Measurements from ENCODE around the gene MYH7B.

MYH7B gene

DNA sequence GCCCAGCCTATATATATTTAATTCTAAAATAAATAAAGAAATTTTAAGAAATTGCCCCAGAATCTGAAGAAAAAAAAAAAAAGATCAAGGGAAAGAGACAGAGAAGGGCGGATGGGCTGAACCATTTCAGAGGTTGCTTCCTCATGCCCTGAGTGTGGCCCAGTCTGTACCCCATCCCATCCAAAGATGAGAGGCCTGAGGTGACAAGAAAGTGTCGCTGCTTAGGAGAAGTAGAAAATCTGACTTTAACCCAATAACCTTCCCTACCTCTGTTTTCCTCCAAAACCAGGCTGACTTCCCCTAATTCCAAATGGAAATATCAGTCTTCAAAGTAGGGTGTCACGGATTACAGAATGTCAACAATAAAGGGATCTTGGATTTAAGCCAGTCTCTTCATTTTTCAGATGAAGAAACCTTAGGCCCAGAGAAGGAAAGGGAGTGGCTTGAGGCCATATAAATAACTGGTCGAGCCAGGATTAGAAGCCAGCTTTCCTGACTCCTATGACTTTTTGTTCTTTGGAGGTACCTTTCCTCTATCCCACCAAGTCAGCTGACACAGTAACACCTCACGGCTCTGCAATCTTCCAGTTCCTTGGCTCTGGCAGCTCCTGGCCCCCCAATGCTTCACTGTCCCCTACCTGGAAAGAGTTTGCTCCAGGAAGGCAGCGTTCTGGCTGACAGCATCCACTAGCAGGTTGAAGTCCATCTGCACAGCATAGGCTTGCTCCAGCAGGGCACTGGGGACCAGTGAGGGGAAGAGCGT lies 10.2 kb upstream of the MYH7B start:
- no peak for DNase-seq

DNA sequence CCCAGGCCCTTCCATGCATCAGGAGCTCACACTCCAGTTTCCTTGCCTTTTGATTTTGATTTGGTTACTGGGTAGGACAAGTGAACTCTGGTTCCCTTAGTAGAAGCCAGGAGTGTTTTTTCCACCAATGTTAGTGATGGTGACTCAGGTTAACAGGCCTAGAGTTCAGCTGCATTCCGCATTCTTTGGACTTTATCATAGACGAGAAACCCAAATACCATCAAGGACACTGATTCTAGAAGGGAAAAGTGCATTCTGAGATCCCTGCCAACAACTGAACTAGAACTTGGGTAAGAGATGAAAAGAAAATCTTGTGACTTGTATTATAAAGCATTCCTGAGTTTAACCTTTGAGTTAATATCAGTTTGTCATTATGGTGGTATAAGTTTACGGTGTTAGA lies 9.0 kb upstream of the MYH7B start:
- no peak for DNase-seq

DNA sequence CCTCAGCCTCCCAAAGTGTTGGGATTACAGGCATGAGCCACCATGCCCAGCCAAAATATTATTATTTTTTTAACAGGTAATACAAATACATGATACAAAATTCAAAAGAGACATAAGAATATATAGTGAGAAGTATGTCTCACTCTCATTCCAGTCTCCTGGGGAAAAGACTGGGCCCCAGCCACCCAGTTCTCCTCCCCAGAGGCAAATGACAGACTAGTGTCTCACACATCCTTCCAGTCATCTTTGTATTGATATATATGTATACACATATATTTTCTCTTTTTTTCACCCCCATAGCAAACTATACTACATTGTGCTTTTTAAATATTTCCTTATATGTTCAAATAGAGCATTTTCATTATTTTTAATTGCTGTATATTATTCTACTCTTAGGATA lies 8.3 kb upstream of the MYH7B start:
- no peak for DNase-seq

DNA sequence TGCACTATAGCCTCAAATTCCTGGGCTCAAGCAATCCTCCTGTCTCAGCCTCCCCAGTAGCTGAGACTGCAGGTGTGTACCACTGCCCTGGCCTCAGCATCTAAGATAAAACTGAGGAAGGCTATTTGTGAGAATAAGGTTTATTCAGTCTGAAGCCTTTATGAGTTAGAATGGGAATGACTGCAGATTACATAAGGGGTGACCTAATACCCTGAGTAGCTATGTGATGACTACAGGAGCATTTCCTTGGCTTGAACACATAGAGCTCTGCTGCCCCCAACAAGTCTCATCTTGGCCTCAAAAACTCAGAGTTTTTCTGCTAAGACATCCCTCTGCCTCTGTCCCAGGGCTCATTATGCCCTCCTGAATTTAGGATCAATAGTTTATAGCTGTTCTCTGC lies 7.6 kb upstream of the MYH7B start:
- no peak for DNase-seq

DNA sequence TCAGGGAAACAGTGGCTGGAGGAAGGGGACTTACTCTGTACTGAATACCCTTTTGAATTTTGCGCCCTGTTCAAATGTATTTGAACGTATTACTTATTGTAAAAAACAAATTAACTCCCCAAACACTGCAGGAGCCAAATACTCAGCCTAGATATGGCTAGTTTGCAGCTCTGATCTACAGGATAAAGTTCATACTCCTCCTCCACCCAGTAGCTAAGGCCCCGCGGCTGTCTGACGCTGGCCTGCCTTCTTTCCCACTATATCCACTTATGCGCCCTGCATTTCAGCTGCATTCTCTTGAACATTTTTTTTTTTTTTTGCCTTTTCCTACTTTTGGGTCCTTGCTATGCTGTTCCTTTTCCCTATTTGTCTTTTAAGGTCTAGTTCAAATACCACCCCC lies 6.5 kb upstream of the MYH7B start:
- DNase-seq, result no peak

DNA sequence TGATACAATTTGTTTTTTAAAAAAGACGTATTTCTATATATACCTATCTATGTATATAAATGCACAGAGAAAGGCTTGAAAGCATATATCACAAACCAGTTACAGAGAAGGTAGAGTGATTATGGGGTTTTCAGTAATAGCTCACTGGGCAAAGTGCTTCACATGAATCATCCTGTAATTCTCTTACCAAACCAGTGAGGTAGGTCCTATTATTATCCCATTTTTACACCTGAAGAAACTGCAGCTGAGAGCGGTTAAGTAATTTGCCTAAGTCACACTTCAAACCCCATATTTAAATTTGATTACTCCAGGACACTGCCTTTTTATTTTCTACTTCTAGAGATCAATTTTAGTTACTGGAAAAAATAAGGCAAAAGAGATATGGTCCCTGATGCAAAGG lies 4.4 kb upstream of the MYH7B start:
- DNase-seq, result peak; percentile 59

DNA sequence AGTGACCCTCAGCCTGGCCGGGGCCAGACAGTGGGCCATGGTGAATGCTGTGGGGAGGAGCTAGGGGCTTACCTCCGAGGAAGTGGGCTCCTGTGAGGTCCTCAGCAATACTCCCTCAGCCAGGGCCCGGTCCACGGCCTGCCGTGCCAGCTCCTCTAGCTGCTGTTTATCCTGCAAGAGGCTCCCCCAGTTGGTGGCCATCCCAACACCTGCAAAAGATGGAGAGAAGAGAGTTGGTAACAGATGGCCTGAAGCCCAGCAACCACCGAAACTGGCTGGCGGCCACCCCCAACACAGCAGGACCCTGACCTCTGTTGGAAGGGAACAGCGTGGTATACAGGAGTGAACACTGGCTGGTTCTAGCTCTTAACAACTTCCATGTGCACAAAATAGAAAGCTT lies 4.0 kb upstream of the MYH7B start:
- DNase-seq, result peak; percentile 49

DNA sequence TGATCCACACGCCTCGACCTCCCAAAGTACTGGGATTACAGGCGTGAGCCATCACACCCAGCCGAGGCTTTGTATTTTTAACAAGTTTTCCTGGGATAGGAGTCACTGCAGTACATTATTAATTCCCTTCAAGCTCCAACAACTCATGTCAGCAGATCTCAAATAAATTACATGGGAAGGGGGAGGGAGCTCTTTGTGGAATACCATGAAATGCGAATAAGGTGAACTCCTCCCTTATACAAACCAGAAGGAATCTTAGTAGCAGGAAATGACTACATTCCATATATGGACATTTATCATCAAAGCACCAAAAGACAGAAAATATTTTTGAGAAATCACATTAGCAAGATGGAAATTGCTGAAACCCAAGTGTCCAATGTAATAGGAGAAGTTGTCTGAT lies 3.0 kb upstream of the MYH7B start:
- DNase-seq, result no peak

DNA sequence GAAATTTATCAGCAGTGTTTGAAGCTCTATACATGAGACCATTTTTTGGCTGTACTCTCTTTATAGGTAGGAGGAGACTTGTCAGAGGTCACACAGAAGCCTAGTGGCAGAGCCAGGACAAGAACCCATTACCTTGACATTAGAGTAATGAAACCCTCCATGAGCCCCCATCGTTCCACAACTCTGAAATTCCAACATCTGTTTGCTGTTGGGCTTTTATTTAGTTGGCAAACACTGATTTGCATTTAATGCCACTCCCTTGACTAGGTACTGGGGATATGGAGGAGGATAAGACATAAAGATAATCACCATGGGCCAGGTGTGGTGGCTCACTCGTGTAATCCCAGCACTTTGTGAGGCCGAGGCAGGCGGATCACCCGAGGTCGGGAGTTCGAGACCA lies 1.7 kb upstream of the MYH7B start:
- DNase-seq, result no peak

DNA sequence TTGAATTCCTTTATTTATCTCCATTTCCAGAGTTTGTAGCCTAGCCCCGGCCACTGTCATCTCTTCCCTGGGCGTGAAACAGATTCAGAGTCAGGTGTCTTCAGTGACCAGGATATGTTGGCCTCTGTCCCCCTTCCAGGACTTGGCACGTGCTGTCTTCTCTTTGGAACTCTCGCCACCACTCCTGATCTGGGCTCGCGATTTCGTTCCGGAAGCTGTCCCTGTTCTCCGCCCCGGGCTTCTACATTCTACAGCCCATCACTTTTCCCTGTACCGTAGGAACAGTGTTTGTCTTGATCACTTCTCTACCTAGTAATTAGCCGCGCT lies 801 bp upstream of the MYH7B start:
- DNase-seq, result no peak

DNA sequence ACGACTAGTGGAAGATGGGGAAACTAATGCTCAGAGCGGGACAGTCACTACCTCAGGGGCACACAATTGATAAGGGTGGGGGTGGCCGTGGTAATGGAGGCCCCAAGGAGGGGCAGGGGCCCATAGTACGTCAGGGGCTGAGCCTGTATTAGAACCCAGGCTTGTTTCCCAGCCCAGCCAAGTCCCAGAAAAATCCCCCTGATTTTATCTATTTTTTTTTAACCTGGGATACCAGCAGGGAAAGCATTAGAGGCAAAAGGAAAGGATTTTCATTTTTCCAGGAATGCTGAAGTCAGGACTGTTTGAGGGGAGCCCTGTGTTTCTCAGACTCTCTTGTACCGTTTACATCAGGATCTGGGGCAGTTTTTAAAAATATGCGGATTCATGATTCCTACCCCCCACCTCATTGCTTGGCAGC lies 382 bp downstream of the MYH7B start:
- DNase-seq, result no peak

DNA sequence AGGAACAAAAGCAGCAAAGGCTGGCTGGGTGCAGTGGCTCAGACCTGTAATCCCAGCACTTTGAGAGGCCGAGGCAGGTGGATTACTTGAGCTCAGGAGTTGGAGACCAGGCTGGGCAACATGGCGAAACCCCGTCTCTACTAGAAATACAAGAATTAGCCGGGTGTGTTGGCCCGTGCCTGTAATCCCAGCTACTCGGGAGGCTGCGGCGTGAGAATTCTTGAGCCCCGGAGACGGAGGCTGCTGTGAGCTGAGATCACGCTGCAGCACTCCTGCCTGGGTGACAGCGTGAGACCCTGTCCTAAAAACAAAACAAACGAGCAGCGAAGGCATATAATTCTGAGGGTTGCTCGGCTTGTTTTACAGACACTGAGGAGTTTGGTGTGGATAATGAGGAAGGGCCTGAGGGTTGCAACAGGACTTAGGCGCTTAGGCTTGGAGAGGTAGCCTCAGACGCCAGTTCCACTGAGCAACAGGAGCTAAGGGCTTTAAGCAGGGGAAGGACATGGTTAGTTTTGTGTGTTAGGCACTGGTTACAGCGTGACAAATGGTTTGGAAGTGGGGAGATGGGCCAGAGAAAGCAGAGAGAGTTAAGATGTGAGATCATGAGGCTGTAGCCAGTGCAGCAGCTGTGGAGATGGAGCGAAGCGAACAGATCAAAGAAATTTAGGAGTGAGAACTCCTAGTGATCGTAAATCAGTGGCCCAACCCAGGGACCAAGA lies 1.2 kb downstream of the MYH7B start:
- no peak for DNase-seq

DNA sequence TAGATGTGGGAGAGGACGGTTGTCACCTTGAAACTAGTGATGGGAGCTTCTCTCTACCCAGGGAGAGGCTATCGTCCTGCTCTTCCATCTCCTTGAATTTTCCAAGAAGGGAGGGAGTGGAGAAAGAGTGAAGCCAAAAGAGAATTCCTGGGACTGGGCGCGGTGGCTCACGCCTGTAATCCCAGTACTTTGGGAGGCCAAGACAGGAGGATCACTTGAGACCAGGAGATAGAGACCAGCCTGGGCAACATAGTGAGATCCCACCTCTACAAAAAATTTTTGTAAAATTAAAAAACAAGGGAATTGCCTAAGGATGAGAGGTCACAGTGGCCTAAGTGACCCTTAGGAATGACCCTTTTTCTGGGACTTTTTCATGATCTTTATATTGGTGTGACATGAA lies 8.8 kb downstream of the MYH7B start:
- no peak for DNase-seq

DNA sequence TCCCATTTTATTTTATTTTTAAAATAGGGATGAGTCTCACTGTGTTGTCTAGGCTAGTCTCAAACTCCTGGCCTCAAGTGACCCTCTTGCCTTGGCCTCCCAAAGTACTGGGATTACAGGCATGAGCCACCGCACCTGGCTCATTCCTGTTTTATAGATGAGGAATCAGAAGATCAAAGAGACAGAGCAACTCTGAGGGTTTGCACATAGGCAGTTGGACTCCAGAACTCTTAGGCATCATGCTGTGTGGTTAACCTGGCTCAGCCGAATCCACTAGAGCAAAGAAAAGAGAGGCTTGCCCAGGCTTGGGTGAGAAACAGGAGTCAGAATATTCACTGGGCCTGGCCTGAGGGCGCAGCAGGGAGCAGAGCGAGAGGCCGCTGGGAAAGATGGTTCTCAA lies 9.4 kb downstream of the MYH7B start:
- DNase-seq, result no peak

DNA sequence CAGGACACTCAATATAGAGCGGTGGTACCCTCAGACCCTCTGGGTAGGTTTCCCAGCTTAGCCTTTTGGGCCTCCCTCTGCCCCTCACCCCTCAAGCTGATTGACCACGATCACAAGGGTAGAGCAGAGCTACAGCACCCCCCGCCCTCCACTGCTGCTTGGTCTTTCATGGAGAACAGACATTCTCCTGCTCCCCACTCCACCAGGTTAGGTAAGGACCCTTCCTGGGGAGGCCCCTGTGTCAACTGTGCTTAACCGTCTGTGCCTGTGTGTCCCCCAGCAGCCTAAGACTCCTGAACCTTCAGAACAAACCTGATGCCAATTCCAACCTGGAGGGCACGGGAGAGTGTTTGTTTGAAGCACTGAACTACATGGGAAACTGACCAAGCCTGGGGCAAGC lies 11.8 kb downstream of the MYH7B start:
- no peak for DNase-seq

DNA sequence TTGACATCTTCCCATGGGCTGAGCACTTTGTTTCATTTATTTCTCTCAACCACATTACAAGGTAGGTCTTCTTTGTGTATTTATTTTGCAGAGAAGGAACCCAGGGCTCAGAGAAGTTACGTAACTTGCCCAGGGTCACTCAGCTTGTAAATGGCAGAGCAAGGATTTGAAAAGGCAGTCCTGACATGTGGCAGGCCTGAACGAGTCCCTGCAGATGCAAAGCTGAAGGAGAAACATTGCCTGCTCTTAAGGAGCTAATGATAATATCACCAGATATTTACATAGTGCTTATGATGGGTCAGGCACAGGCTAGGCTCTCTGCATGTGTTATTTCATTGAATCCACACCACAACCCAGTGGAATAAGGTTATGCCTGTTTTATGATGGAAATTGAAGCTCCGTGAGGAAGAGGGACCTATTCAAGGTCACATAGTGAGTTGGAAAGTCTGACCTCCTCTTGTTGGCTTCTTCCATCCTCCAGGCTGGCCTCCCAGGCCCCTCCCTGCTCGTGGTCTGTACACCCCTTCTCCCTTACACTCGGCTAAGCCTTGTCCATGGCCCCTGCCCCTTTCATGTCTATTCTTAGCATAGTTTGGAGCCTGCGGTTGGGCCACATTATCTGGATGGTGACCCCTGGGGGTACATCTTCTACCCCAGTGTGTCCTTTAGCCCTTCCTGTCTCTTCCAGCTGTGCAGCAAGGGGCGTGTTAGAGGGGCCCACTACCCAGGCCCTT lies 12.5 kb downstream of the MYH7B start:
- DNase-seq, result no peak

DNA sequence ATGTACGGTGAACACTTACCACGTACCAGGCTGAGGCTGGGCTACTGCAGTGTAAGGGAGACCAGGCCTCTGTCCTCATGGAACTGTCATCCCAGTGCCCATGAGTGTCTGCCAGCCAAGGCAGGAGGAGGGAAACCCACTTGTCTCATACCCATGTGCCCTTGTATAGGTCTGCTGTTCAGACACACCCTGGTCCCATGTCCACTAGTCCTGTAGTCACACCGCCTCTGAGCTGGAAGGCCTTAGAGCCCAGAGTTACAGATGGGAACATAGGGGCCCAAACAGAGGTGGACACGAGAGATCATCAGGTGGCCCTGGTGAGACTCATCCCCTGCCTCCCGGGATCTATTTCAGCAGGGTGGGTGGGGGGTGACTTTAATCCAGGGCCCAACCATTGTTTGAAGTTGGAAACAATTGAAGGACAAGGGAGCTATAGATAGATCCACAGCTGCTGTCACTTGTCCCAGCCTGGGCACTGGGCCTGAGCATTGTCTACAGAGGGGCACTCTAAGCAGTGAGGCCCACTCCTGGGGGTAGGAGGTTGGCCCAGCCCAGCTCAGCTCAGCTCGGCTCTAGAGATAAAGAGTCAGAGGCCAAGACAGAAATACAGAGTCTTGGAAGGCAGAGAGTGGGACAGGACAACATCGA lies 14.6 kb downstream of the MYH7B start:
- no peak for DNase-seq

DNA sequence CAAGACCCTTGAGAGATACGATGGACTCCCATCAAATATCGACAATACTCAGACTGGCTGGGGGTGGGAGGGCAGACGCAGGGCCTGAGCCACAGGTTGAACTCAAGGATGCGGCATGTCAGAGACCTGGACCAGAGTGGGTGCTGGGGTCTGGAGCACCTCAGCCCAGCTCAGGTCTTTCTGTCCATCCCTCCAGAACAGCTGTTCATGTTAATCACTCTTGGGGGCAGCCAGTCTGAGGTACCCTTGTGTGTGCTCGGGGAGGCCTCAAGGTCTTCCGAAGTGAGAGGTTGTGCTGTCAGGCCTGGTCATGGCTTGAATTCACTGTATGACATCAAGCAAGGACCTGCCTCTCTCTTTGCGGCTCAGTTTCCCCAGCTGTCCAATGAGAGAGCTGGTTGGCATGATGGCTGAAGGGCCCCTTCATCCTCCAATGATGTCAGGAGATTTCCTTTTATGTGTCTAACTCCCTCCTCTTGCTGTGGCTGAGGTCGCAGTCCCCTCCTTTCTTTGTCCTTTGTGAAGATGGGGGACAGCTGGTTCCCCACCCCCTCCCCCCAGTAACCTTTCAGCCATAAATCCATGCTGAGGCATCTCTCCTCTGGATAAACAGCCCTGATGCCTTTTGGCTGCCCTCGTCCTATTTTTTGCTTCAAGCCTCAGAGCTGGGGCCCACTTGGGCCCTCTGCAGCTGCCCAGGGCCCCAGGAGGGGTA lies 15.3 kb downstream of the MYH7B start:
- no peak for DNase-seq

DNA sequence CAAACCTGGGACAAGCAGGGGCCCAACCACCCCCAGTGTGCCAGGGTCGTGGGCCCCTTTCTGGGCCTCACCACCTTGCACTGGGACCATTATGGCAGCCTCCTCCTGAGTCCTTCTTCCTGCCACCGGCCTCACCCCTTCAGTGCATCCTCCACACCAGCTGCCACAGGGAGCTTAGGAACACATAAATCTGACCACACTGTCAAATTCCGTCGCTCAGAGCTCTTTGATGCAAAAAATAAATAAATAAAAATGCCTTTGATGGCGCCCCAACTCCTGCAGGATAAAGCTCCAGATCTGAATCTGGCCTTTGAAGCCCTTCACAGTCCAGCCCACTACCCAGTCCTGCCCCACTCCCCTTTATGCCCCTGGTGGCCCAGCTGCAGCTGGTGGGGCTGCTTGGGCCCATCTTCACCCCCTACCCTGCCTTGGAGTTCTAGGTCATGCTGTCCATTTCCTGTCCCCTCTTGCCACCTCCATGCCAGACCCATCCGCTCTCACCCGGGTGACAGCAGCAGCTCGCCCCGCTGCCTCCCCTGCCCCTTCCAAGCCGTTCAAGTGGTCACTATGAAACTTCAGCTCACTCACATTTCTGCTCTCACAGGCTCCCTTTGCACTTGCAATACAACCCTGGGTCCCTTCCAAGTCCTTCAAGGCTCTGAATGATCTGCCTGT lies 16.0 kb downstream of the MYH7B start:
- DNase-seq, result no peak

DNA sequence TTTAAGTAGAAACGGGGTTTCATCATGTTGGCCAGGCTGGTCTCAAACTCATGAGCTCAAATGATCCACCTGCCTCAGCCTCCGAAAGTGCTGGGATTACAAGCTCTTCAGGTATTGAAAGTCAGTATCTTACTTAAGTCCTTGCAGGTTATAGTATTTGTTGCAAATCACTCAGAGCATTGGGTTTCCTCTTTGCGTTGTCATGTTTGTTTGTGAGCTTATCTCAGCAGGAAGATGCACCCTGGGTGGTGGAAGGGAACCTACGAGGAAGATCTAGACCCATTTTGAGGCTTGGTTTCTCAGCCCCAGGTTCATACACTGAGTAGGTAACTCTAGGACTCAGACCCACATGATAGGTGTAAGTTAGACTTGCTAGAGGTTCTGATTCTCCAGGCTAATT lies 18.6 kb downstream of the MYH7B start:
- DNase-seq, result no peak

DNA sequence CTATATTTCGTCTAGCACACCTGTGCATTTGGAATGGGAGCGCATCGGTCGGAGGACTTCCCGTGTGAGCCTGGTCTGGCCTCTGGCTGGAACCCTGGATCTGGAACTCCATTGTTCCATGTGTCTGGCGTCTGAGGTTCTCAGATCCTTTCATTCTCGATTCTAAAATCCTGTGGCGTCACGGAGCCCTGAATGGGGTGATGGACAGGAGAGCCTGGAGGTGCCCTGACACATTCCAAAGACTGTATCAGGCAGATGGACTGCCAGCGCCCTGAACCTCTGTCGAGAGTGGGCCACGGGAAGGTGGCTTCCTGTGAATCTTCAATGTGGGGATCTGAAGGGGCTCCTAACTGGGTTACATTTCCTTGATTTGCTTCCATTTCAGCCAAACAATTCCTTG lies 20.6 kb downstream of the MYH7B start:
- DNase-seq, result no peak

DNA sequence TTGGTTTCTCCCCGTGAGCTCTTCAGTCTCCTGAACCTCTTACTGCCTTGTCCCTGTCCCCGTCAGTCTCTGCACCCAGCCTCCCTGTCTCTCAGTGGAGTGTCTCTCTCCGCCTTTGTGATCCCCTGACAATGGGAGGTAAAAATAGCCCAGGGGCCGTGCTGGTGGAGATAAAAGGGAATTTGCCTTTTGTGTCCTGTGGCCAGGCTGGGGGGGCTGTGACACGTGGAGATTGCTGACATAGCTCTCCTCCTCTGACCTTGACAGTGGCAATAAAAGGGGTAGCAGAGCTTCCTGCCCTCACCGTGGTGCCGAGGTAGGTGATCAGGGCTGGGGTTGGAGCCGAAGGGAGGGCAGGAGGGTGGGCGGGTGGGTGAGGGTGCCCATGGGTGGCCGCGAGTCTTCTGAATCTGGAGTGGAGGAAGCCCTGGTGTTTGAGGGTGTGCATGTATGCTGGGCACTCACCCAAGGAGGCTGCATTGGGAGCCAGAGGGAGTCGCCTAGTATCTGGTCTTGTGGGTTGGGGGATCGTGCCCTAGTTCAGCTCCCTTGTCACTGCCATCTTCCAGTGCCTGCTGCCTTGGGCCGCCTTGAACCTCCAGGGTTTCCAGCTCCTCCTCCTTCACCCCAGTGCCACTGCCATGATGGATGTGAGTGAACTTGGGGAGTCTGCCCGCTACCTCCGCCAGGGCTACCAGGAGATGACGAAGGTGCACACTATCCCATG lies 21.9 kb downstream of the MYH7B start:
- no peak for DNase-seq
